ENCODE data around the gene DGCR2. TPM values are rescaled to one million over a fixed set of nuclear protein-coding genes. Genes with fewer than 3 reads are reported as not detected.

The DGCR2 gene, protein sequence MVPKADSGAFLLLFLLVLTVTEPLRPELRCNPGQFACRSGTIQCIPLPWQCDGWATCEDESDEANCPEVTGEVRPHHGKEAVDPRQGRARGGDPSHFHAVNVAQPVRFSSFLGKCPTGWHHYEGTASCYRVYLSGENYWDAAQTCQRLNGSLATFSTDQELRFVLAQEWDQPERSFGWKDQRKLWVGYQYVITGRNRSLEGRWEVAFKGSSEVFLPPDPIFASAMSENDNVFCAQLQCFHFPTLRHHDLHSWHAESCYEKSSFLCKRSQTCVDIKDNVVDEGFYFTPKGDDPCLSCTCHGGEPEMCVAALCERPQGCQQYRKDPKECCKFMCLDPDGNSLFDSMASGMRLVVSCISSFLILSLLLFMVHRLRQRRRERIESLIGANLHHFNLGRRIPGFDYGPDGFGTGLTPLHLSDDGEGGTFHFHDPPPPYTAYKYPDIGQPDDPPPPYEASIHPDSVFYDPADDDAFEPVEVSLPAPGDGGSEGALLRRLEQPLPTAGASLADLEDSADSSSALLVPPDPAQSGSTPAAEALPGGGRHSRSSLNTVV
- 10 to 100 TPM; 29.5 to 62.4 (median 30.5) TPM for total RNA-seq

GRCh38 chr22:19122143-19122751 is at the start of gene DGCR2:
TSS of gene DGCR2 (minus strand) at chr22:19122412. CDS start at chr22:19122206, 206 bp downstream.
- no peak for TF ChIP-seq CTCF (IDR thresholded peaks at IDR 0.05)
- ATAC-seq (ENCODE audit: low FRiP score) (peak; percentile 99), DNase-seq (ENCODE audit: low spot score) (peak; percentile 90)

- no peak for TF ChIP-seq CTCF (IDR thresholded peaks at IDR 0.05)
These were observed 47.7 kb upstream of the DGCR2 start for GRCh38 chr22:19169947-19170318.

GRCh38 chr22:19169002-19169946 is 47.1 kb upstream of the DGCR2 start:
- no peak for DNase-seq (ENCODE audit: low spot score)
- TF ChIP-seq CTCF (IDR thresholded peaks at IDR 0.05): no peak
- no peak for ATAC-seq (ENCODE audit: low FRiP score)

More at GRCh38 chr22:19169947-19170318, 47.7 kb upstream of the DGCR2 start:
- no peak for DNase-seq (ENCODE audit: low spot score)
- ATAC-seq (ENCODE audit: low FRiP score): no peak

DNA sequence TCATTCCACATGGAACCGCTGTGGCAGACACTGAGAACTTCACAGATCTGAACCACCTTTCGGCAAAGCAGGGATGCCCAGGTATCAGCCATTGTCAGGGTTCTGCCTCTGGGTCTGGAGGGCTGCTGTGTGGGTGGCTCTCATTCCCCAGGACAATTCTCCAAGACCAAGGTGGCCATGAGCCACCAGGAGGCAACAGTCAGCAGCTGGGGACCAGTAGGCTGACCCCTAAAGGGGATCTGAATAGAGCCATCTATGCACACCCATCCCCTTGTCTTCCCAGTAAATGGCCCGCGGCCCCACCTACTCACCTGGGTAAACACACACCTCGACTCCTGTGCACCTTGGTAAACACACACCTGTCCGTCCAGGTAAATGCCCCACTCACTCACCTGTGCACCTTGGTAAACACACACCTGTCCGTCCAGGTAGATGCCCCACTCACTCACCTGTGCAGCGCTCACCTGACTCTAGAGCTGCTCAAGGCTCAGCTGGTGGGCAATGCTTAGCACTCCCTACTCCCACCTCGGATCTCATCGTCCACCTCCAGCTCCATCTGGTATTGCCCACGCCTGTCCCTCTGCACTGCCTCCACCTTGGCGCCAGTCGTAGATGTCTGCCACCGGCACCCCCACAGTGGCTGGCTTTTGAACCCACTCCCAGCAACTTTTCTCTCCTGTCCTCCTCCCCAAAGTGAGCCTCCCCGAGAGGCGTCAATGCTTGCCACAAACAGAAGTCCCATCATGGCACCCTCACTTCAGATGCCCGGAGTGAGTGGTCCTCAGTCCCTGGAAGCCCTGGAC is 46.1 kb upstream of the DGCR2 start:
- no peak for TF ChIP-seq CTCF (IDR thresholded peaks at IDR 0.05)
- ATAC-seq (ENCODE audit: low FRiP score): no peak
- DNase-seq (ENCODE audit: low spot score): no peak

GRCh38 chr22:19167106-19167869 is 45.1 kb upstream of the DGCR2 start:
- no peak for TF ChIP-seq CTCF (IDR thresholded peaks at IDR 0.05)
- ATAC-seq (ENCODE audit: low FRiP score) (no peak), DNase-seq (ENCODE audit: low spot score) (no peak)

All from omental fat pad (tissue), 4 donors.